H1 (cell line): ENCODE measurements around the gene ZFP90. TPM values are rescaled to one million over a fixed set of nuclear protein-coding genes. Genes with fewer than 3 reads are reported as not detected.
A peak's percentile ranks its signal among the peaks of the same experiment; 100 is the strongest.

Source experiments
- CTCF ChIA-PET: fragments of 300-600 bp; sonication (Branson Sonifier 250); formaldehyde crosslinking; loops from one replicate; lab custom pipeline; 2021; ENCODE audit not compliant: partially characterized antibody; lab: Charles Lee
- POLR2A ChIA-PET: fragments of 300-600 bp; sonication (Branson Sonifier 250); formaldehyde crosslinking; loops from one replicate; lab custom pipeline; 2021; ENCODE audit warnings: inconsistent platforms; ENCODE audit not compliant: partially characterized antibody; lab: Charles Lee
- DNase-seq, 2 experiments: peaks; one replicate each; pipeline versions ENCODE4 v3.0.0 to v3.0.0-alpha.2; 2010 to 2022; ENCODE audit warnings: low spot score in 2 of 2, low read depth in 1 of 2, mixed read lengths in 1 of 2
- FAIRE-seq: peaks from 2 replicates; lab custom pipeline; 2011; peaks lifted over from hg19 to GRCh38; lab: Jason Lieb, UNC
- H2AFZ ChIP-seq: 2 replicates; pipeline ENCODE4 v1.8.1; 2012; ENCODE audit warnings: low read length, inconsistent platforms
- H2AK5ac ChIP-seq: 2 replicates; pipeline ENCODE4 v1.6.1; 2013; ENCODE audit warnings: low read depth, low read length
- H2BK120ac ChIP-seq: replicated peaks from 2 replicates; pipeline ENCODE3; 2013; ENCODE audit warnings: low read depth, low read length, inconsistent platforms
- H2BK12ac ChIP-seq: 2 replicates; pipeline ENCODE4 v1.6.1; 2013; ENCODE audit warnings: low read depth, low read length
- H2BK15ac ChIP-seq: 2 replicates; pipeline ENCODE4 v1.6.1; 2013; ENCODE audit warnings: low read length
- H2BK20ac ChIP-seq: 2 replicates; pipeline ENCODE4 v1.6.1; 2013; ENCODE audit warnings: low read length
- H2BK5ac ChIP-seq: 2 replicates; pipeline ENCODE4 v1.6.1; 2013; ENCODE audit warnings: low read depth, low read length
- H3K14ac ChIP-seq: 2 replicates; pipeline ENCODE4 v1.6.1; 2013; ENCODE audit warnings: inconsistent platforms; ENCODE audit not compliant: insufficient read length
- H3K18ac ChIP-seq: 2 replicates; pipeline ENCODE4 v1.6.1; 2013; ENCODE audit warnings: low read length; ENCODE audit errors: extremely low read depth
- H3K23ac ChIP-seq: 2 replicates; pipeline ENCODE4 v1.6.1; 2013; ENCODE audit warnings: inconsistent platforms; ENCODE audit not compliant: insufficient read length
- H3K23me2 ChIP-seq: 2 replicates; pipeline ENCODE4 v1.6.1; 2013; ENCODE audit warnings: low read depth, low read length
- H3K27ac ChIP-seq: 2 replicates; pipeline ENCODE4 v1.6.1; 2011; ENCODE audit warnings: low read depth, low read length, inconsistent platforms
- H3K27me3 ChIP-seq, 4 experiments: replicated peaks in 1 of 4; 1 replicate in 1 of 4; 2 replicates in 3 of 4; pipeline versions ENCODE4 v1.6.1 to v1.8.1; 2011 to 2013; ENCODE audit warnings: low read length in 3 of 4, mild to moderate bottlenecking in 3 of 4, inconsistent platforms in 2 of 4, mixed read lengths in 2 of 4, moderate library complexity in 1 of 4; ENCODE audit not compliant: control insufficient read depth in 3 of 4, insufficient read depth in 3 of 4; ENCODE audit errors: extremely low read depth in 1 of 4
- H3K36me3 ChIP-seq, 4 experiments: 2 replicates each; pipeline versions ENCODE4 v1.6.1 to v1.8.1; 2011 to 2013; ENCODE audit warnings: mild to moderate bottlenecking in 4 of 4, low read length in 3 of 4, moderate library complexity in 2 of 4, control low read depth in 1 of 4, inconsistent platforms in 1 of 4; ENCODE audit not compliant: insufficient read depth in 4 of 4, control insufficient read depth in 2 of 4
- H3K4ac ChIP-seq: replicated peaks from 2 replicates; pipeline ENCODE3; 2013; ENCODE audit warnings: low read length, low read depth, mixed read lengths, inconsistent platforms; ENCODE audit not compliant: insufficient read length
- H3K4me1 ChIP-seq, 4 experiments: replicated peaks in 1 of 4; 1 replicate in 1 of 4; 2 replicates in 3 of 4; pipeline versions ENCODE4 v1.6.1 to v1.8.1; 2011 to 2013; ENCODE audit warnings: low read length in 3 of 4, inconsistent platforms in 2 of 4, mixed read lengths in 1 of 4; ENCODE audit not compliant: insufficient read depth in 4 of 4, control insufficient read depth in 3 of 4
- H3K4me2 ChIP-seq, 2 experiments: 2 replicates each; pipeline versions ENCODE4 v1.6.1 to v1.8.1; 2011 to 2013; ENCODE audit warnings: low read depth in 2 of 2, low read length in 2 of 2, control low read depth in 1 of 2, inconsistent platforms in 1 of 2, mild to moderate bottlenecking in 1 of 2; ENCODE audit not compliant: insufficient read depth in 1 of 2
- H3K4me3 ChIP-seq, 4 experiments: fragments of 200-600, 300-600 bp in 1 of 4; sonication (generic), shearing (Covaris generic), sonication (Bioruptor Twin) in 1 of 4; 2 replicates each; pipeline versions ENCODE4 v1.5.1 to v1.8.1; 2011 to 2016; ENCODE audit warnings: low read length in 4 of 4, low read depth in 3 of 4, control low read depth in 2 of 4, inconsistent platforms in 2 of 4, mild to moderate bottlenecking in 2 of 4, mixed read lengths in 1 of 4, moderate library complexity in 1 of 4; ENCODE audit not compliant: insufficient read depth in 2 of 4; ENCODE audit errors: extremely low read depth in 1 of 4
- H3K56ac ChIP-seq: replicated peaks from 2 replicates; pipeline ENCODE3; 2013; ENCODE audit warnings: low read depth, mild to moderate bottlenecking, mixed read lengths, low read length, inconsistent platforms; ENCODE audit not compliant: insufficient read length
- H3K79me1 ChIP-seq: 2 replicates; pipeline ENCODE4 v1.6.1; 2013; ENCODE audit warnings: low read depth, low read length, control low read depth
- H3K79me2 ChIP-seq, 2 experiments: 2 replicates each; pipeline versions ENCODE4 v1.6.1 to v1.8.1; 2012 to 2013; ENCODE audit warnings: low read length in 2 of 2, mild to moderate bottlenecking in 2 of 2, inconsistent platforms in 1 of 2; ENCODE audit not compliant: insufficient read depth in 2 of 2, control insufficient read depth in 1 of 2
- H3K9ac ChIP-seq, 4 experiments: replicated peaks in 1 of 4; 1 replicate in 1 of 4; 2 replicates in 3 of 4; pipeline versions ENCODE4 v1.6.1 to v1.8.1; 2011 to 2013; ENCODE audit warnings: low read depth in 3 of 4, low read length in 3 of 4, control low read depth in 2 of 4, mild to moderate bottlenecking in 2 of 4, moderate library complexity in 2 of 4, inconsistent platforms in 1 of 4; ENCODE audit errors: extremely low read depth in 1 of 4
- H3K9me3 ChIP-seq, 2 experiments: 2 replicates each; pipeline versions ENCODE4 v1.6.1 to v1.8.1; 2012 to 2013; ENCODE audit warnings: mild to moderate bottlenecking in 2 of 2, moderate library complexity in 2 of 2, control low read depth in 1 of 2, inconsistent platforms in 1 of 2, low read depth in 1 of 2, low read length in 1 of 2, mixed read lengths in 1 of 2; ENCODE audit not compliant: insufficient read depth in 2 of 2
- H4K20me1 ChIP-seq, 2 experiments: replicated peaks in 1 of 2; 2 replicates each; pipeline versions ENCODE3 to v1.8.1; 2011 to 2013; ENCODE audit warnings: inconsistent platforms in 2 of 2, low read length in 2 of 2, mild to moderate bottlenecking in 1 of 2; ENCODE audit not compliant: insufficient read depth in 2 of 2, control insufficient read depth in 1 of 2
- H4K5ac ChIP-seq: 2 replicates; pipeline ENCODE4 v1.6.1; 2013; ENCODE audit warnings: low read length, low read depth, mixed read lengths, inconsistent platforms; ENCODE audit not compliant: insufficient read length
- H4K8ac ChIP-seq: 2 replicates; pipeline ENCODE4 v1.8.0; 2013; ENCODE audit warnings: mild to moderate bottlenecking, moderate library complexity, low read length, inconsistent platforms; ENCODE audit not compliant: insufficient read depth; ENCODE audit errors: extremely low read depth
- H4K91ac ChIP-seq: replicated peaks from 2 replicates; pipeline ENCODE3; 2013; ENCODE audit warnings: low read length, mixed read lengths, inconsistent platforms; ENCODE audit not compliant: insufficient read length
- CHD2 ChIP-seq: IDR thresholded peaks from 2 replicates; pipeline ENCODE4 v1.6.1; 2012; ENCODE audit warnings: low read length, improper control_type of control experiment
- JUND ChIP-seq: IDR thresholded peaks from 2 replicates; pipeline ENCODE4 v1.6.1; 2011; ENCODE audit warnings: mild to moderate bottlenecking, improper control_type of control experiment, low read length
- TEAD4 ChIP-seq: IDR thresholded peaks from 2 replicates; pipeline ENCODE4 v1.6.1; 2012; ENCODE audit warnings: low read depth, low read length, inconsistent platforms, mixed read lengths
- WGBS, 2 experiments: shearing (Covaris generic) in 1 of 2; methylation state at CpG; one replicate each; pipeline versions ENCODE4 v1.1.6 to v1.1.7; 2013 to 2015; ENCODE audit warnings: low lambda C conversion rate in 2 of 2, mixed read lengths in 2 of 2, inconsistent platforms in 1 of 2, low coverage in 1 of 2, missing lambda C conversion rate in 1 of 2; ENCODE audit not compliant: insufficient replicate concordance in 2 of 2, insufficient coverage in 1 of 2, insufficient read length in 1 of 2; ENCODE audit errors: extremely low coverage in 1 of 2, missing lambda C conversion rate in 1 of 2; 5-methylcytosine and 5-hydroxymethylcytosine counted together
- polyA plus RNA-seq, 7 experiments: library from polyadenylated mRNA; depleted of rRNA in 3 of 7; stranded (reverse) in 5 of 7; unstranded in 2 of 7; fragments of >200 nt in 5 of 7; fragments of 200-250 nt in 2 of 7; gene quantifications; 1 replicate in 5 of 7; 2 replicates in 1 of 7; 4 replicates in 1 of 7; pipeline versions ENCODE4 v1.2.1 to v1.2.3, GENCODE V29; 2011 to 2013; ENCODE audit warnings: missing spikeins in 2 of 7, mixed read lengths in 2 of 7
- total RNA-seq: library from RNA; stranded (reverse); fragmentation: NEBNext Ultra II Directional; extraction: Animal tissue kit (Norgen Biotek cat#: 25700); gene quantifications from 2 replicates; pipeline ENCODE4 v1.2.1, GENCODE V29; 2021

The ZFP90 gene
- total and polyA plus RNA-seq, 2 of the 8 experiments (the other 6 are each of a cell fraction or from before 2014, with no cell fraction given) = 10.3 to 19.1 TPM

DNA sequence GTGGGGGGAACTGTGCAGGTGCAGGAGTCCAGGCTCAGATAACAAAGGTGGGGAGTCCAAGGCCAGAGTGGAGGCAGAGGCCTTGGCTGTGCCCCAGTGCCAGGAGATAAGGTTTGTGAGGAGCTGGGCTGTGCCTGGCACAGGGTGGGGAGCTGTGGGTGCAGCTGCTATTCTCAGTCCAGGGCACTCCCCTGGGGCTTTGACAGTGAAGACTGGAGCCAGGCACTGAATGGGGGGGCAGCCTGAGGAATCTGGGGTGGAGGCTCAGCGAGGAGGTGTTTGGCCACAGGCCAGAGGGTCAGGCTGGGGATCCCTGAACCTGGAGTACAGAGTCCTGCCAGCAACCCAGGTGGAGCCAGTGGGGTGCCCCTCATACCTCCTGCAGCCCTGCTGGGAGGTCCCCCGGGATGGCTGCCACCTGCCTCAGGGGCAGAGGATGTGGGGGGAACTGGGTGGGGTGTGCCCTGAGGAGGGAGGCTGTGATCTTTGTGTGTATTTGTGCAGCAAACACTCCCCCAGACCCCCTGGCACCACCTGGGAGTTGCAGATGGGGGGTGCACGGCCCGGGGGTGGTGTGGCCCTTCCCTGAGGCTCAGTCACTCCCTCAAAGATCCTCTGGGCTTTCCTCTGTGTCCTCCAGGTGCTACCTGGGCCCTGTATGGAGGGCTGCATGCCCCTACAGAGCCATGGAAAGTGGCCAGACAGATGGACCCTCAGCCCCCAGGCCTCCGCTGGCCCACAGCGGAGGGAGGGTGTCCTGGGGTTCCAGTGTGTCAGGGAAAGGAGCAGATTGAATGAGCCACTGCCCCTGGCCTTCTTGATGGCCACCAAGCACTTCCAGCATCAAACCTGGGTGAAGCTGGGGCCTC lies 46.3 kb upstream of the ZFP90 start:
- Histone ChIP-seq H2AK5ac (no peak overlapping the region), H3K4ac (no peak overlapping the region), H3K27me3 (no peaks in the 10 kb centered on the region), H3K4me2 (no peak overlapping the region), H2BK5ac (no peak overlapping the region), H2BK15ac (0 out of 2 replicates have a peak overlapping the region, but pooled peaks have one; percentile 81), H4K20me1 (no peaks in the 10 kb centered on the region), H3K79me1 (no peaks in the 10 kb centered on the region), H3K56ac (no peak overlapping the region), H3K36me3 (no peaks in the 10 kb centered on the region), H3K23me2 (no peaks in the 10 kb centered on the region; the same call in 1 of the 2 replicates), H3K4me3 (no peak overlapping the region), H2AFZ (no peak overlapping the region), H3K9ac (no peak overlapping the region), H4K5ac (no peak overlapping the region), H4K91ac (no peak overlapping the region), H2BK20ac (no peak overlapping the region), H3K23ac (no peak overlapping the region), H2BK12ac (no peak overlapping the region), H3K27ac (no peak overlapping the region), H4K8ac (no peak overlapping the region), H3K4me1 (peaks cover 0 to 10% (median 6%) of the 10 kb centered on the region in 4 experiments; a peak in 6 of 7 replicates), H3K9me3 (peaks cover 0 to 4% of the 10 kb centered on the region in 2 experiments; a peak in 1 of 4 replicates), H3K79me2 (no peaks in the 10 kb centered on the region), H3K18ac (no peak overlapping the region), H3K14ac (no peak overlapping the region), H2BK120ac (no peak overlapping the region)
- no peak for DNase-seq
- CTCF ChIA-PET = interaction anchor here (1.3 to 1.8 kb wide), 2 partner anchors 28 to 48 kb away, joined by 6 read pairs; no protein-coding TSS in a partner anchor
- no peak for FAIRE-seq
- WGBS, 2 experiments = 77% methylated on average over 6 of the region's 6 CpGs; no CpG with 5 or more reads in 1 of the 2 experiments
- POLR2A ChIA-PET = no interaction called here
- no peak for TF ChIP-seq TEAD4
- no peak for TF ChIP-seq JUND
- TF ChIP-seq CHD2 = no peak
